ENCODE data around the gene PHKB.

DNA sequence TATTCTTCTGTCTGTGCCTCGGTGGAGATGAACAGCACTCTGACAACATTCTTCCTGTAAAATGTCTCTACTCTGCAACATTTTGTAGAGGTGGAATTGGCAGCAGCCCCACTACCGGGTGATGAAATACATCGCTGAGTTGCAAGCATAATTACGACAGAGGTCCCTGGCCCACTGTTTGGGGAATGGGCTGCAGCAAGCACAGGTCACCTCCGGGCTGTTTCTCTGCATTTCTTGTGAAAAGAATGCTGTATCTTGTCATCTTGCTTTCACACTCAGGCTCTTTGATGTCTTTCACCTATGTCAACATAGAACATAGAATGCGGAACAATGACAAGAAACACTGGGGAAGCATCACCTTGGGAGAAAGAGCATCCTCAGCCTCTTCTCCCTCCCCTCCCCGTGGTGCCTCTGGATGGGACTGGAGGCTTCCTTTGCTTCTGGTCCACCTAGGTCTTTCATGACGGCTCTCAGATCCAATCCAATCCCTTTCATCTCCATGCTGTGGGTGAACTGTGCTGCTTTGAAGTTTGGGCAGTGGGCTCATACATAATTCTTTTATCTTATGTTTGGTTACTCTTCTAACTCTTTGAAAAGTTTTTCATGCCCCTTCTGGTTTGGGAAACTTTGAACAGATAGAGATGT, 265.0 kb downstream of the PHKB start:
- TF ChIP-seq, protein P1, sequence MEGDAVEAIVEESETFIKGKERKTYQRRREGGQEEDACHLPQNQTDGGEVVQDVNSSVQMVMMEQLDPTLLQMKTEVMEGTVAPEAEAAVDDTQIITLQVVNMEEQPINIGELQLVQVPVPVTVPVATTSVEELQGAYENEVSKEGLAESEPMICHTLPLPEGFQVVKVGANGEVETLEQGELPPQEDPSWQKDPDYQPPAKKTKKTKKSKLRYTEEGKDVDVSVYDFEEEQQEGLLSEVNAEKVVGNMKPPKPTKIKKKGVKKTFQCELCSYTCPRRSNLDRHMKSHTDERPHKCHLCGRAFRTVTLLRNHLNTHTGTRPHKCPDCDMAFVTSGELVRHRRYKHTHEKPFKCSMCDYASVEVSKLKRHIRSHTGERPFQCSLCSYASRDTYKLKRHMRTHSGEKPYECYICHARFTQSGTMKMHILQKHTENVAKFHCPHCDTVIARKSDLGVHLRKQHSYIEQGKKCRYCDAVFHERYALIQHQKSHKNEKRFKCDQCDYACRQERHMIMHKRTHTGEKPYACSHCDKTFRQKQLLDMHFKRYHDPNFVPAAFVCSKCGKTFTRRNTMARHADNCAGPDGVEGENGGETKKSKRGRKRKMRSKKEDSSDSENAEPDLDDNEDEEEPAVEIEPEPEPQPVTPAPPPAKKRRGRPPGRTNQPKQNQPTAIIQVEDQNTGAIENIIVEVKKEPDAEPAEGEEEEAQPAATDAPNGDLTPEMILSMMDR (IDR thresholded peaks at IDR 0.05), result no peak
- TF ChIP-seq POLR2A (IDR thresholded peaks at IDR 0.05), result no peak
